Right lobe of liver (tissue), 4 donors: ENCODE measurements around the gene NCEH1.

Experiments used
- POLR2A ChIP-seq: fragments of 450-650 bp; IDR thresholded peaks from one replicate; pipeline ENCODE4 v1.6.1; 2017; ENCODE audit warnings: antibody characterized with exemption, mild to moderate bottlenecking
- TF ChIP-seq, protein P1 (sequence below), 4 donors: fragments of 200-600 bp in 3 of 4; fragments of 450-650 bp in 1 of 4; IDR thresholded peaks; one replicate each; pipeline versions ENCODE4 v1.5.1 to v1.8.0; 2016 to 2022; ENCODE audit warnings: antibody characterized with exemption in 4 of 4, mild to moderate bottlenecking in 2 of 4
- donor health status: DM: no; HTN: no; CAD: no.
- donor health status: DM: no; HTN: no; CAD: no.
- donor health status: DM: no; HTN: yes; CAD: no.

- TF ChIP-seq, protein P1, sequence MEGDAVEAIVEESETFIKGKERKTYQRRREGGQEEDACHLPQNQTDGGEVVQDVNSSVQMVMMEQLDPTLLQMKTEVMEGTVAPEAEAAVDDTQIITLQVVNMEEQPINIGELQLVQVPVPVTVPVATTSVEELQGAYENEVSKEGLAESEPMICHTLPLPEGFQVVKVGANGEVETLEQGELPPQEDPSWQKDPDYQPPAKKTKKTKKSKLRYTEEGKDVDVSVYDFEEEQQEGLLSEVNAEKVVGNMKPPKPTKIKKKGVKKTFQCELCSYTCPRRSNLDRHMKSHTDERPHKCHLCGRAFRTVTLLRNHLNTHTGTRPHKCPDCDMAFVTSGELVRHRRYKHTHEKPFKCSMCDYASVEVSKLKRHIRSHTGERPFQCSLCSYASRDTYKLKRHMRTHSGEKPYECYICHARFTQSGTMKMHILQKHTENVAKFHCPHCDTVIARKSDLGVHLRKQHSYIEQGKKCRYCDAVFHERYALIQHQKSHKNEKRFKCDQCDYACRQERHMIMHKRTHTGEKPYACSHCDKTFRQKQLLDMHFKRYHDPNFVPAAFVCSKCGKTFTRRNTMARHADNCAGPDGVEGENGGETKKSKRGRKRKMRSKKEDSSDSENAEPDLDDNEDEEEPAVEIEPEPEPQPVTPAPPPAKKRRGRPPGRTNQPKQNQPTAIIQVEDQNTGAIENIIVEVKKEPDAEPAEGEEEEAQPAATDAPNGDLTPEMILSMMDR (IDR thresholded peaks at IDR 0.05), result no peak
- no peak for TF ChIP-seq POLR2A
Measured at GRCh38 chr3:172651936-172652625, 58.8 kb downstream of the NCEH1 start.
